Stimulated activated CD8-positive, alpha-beta memory T cell treated with anti-CD3 and anti-CD28 coated beads, Interleukin-4, amount 100 ng/mL, for 24 hours (primary cell): Measurements from ENCODE around the gene SLC19A2.
"Not testable (repeated sequence)": the region's sequence is repeated elsewhere in the genome, so short reads cannot be mapped to it uniquely, and the experiment has no call there.

Experiments used
- DNase-seq: peaks from one replicate; pipeline ENCODE4 v3.0.0-alpha.2; 2020; ENCODE audit warnings: low read depth

Gene SLC19A2

DNA sequence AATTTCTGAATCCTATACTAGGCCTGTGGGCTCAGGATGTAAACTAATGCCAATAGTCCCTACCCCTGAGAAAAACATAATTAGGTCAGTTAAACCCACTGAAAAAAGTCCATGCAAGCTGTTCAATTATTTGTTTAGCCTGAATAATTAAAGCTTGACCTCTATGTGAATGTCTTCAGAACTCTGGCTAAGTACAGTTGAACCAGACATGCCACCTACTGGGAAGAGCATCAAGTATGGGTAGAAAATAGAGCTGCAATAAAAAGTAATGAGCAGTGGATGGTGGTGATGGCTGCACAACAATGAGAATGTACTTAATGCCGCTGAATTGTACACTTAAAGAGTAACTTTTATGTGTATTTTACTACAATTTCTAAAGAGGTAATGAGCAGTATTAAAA is 23.6 kb upstream of the SLC19A2 start:
- DNase-seq, result no peak

GRCh38 chr1:169508432-169509338 is 22.9 kb upstream of the SLC19A2 start:
- no peak for DNase-seq

DNA sequence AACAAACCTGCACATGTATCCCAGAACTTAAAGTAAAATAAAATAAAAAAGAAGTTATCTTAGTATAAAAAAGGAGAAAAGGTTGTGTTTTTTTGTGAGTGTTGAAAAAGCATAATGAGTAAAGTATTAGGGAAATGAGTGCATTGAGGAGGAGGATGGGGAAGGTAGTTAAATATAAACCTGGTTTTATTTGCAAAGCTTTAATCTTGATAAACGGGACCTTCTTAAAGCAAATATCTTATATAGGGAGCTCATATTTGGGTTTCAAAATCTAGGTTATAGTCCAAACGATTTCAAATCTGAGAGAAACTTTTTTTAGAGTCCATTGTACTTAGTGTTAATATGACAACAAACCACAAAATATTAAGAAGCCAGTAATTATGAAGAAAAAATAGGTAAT is 21.7 kb upstream of the SLC19A2 start:
- no peak for DNase-seq

DNA sequence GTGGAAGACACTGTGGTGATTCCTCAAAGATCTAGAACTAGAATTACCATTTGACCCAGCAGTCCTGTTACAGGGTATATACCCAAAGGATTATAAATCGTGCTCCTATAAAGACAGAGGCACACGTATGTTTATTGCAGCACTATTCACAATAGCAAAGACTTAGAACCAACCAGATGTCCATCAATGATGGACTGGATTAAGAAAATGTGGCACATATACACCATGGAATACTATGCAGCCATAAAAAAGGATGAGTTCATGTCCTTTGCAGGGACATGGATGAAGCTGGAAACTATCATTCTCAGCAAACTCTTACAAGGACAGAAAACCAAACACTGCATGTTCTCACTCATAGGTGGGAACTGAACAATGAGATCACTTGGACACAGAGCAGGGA is 17.9 kb upstream of the SLC19A2 start:
- DNase-seq, result not testable (repeated sequence)

DNA sequence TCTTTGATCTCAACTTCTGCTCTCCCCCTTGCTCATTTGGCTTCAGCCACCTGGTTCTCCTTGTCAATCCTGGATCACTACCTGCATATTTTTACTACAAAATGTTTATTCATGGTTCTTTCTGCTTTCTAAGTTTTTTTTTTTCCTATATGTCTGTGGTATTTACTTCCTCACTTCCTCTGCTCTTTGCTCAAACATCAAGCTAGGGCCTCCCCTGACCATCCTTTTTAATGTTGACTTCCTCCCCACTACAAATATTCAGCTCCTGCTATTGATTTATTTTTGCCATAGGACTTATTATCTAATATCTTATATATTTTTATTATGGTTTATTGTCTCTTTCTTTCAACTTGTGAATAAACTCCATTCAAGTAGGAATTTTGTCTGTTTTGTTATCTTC is 14.1 kb upstream of the SLC19A2 start:
- no peak for DNase-seq

- no peak for DNase-seq
These were observed 11.6 kb upstream of the SLC19A2 start for GRCh38 chr1:169497317-169497716.

DNA sequence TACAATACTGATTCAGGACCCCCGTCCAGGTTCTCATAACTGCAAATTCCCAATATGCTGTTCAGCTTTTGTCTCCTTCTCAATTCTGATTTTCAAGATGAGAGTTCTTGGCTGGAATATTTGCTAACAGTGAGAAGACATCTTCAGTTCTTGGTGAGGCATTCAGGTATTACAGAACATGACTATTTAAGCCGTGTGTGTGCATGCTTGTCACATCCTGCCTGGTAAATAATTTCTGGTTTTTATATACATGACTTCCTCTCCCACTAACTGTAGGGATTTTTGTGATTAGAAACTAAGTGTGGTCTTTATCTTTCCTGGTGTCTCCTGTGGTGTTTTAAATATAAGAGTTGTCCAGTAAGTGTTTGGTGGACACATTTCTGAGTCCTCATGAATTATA is 10.2 kb upstream of the SLC19A2 start:
- DNase-seq, result no peak

DNA sequence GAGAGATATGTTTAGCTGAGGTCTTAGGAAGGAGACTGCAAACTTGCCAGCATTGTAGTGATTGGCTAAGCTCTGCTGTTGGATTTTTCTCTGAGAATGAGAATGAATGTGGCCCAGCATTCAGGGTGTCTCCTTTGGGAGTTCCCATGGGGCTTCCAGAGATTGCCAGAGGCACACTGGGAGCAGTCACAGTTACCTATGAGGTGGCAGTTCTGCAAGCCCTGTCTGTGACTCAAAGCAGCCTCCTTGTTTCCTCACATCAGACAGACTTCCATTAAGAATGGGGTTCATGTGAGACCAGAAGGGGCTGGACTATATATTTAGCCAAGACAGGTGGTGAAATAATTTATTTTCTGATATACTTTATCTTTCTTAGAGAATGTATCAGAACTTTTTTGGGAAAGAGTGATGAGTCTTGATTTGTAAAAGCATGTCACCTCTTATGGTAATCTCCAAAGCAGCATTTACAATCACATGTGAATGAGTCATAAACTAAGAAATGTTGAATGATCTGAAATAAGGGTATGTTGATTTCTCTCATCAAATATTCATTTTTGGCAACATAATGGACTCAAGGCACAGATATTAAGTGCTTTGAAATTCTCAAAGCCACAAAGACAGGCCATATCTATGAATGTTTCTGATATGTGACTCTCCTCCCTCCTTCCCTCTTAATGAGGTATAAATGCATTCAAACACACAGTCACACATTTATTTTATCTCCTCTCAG is 9.5 kb upstream of the SLC19A2 start:
- DNase-seq, result no peak

DNA sequence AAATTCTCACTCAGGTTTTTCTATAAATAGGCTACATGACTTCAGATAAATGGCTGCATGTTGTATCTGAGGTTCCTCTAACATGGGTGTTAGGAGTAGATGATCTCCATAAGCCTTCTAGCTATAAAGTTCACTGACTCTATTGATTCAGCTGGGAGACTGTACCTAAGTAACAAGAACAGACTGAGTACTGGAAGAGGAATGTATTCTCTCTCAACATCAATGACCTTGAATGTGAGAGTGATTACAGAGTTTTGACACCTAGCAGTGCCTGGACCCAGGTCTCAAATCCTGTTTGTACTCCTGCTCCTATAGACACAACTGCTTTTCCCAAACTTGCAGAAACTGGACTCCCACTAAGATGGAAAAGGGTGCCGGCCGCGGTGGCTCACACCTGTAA is 8.6 kb upstream of the SLC19A2 start:
- no peak for DNase-seq

GRCh38 chr1:169493251-169493650 is 7.5 kb upstream of the SLC19A2 start:
- no peak for DNase-seq

- no peak for DNase-seq
These were observed 6.1 kb upstream of the SLC19A2 start for GRCh38 chr1:169491845-169492281.

- DNase-seq, result no peak
These were observed 2.4 kb upstream of the SLC19A2 start for GRCh38 chr1:169488157-169488556.

DNA sequence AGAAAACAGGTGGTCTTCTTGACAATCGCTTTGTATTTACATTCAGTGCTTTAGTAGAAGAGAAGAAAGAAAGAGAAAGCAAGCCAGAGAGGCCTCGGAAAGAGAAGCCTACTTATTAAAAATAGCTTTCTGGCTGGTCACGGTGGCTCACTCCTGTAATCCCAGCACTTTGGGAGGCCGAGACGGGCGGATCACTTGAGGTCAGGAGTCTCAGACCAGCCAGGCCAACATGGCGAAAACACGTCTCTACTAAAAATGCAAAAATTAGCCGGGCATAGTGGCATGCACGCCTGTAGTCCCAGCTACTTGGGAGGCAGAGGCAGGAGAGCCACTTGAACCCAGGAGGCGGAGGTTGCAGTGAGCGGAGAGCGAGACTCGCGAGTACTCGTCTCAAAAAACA is 1.8 kb upstream of the SLC19A2 start:
- DNase-seq, result no peak

GRCh38 chr1:169487133-169487532 is 1.4 kb upstream of the SLC19A2 start:
- no peak for DNase-seq

- no peak for DNase-seq
These were observed 722 bp upstream of the SLC19A2 start for GRCh38 chr1:169486281-169487051.

DNA sequence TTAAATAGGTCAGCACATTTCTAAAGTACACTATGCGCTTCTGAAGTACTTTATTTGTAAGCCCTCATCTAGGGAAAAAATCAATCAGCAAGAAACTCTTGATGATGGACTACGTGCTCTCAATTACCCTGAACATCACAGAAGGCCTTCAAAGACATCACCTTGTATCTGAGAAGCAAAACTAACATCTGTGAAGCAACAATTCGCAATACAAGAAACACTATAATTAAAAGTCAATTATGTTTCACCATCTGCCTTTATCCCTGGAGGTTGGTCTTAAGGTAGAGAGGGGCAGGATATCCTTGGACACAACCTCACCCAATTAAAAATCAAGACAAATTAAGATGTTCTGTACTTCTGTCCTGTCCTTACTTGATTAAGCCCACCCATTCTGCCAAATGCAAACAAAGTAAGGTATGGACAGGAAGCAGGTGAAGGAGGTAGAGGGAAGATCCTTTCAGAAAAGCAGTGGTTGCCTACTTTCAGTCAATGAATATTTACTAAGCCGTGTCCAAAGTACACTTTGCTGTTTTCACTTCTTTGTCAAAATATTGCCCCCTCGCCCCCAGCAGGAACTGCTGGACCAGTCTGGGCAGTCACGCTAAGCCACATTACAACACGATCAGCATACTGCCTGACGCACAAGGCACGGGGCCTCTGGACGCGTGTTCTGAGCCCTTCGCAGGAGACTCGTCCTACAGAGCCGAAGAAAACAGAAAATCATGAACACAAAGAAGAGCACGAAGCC is 887 bp downstream of the SLC19A2 start:
- DNase-seq, result no peak

GRCh38 chr1:169484101-169484500 is 1.6 kb downstream of the SLC19A2 start:
- no peak for DNase-seq

DNA sequence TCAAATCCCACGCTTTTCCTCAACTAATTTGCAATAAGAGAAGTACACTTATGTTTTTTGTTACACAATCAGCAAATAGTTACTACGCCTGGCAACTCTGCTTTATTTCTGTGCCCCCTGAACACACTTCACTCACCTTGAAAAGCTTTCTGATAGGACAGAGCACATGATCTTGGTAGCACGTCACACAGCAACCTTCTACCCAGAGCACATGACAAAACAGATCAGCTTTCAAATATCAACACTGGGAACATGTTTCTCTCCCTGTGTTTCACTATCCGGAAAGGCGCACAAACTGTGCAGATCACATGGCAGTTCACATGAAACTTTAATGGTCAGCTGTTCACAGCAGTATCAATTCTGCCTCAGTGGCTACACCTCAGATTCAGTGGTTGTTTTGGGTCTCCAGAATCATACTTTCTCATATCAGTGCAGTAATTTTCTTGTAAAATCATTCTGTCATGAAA is 2.2 kb downstream of the SLC19A2 start:
- no peak for DNase-seq

- DNase-seq, result no peak
These were observed 6.2 kb downstream of the SLC19A2 start for GRCh38 chr1:169479363-169480066.

GRCh38 chr1:169478094-169478672 is 7.6 kb downstream of the SLC19A2 start:
- DNase-seq, result no peak
